IPS-15b (cell line): ENCODE measurements around the gene FERMT2.

ENCODE experiments used
- H3K27me3 ChIP-seq: one replicate; pipeline ENCODE4 v1.6.1; 2013; ENCODE audit warnings: low read length; ENCODE audit not compliant: control insufficient read depth, insufficient read depth
- H3K36me3 ChIP-seq: one replicate; pipeline ENCODE4 v1.6.1; 2013; ENCODE audit warnings: low read length; ENCODE audit not compliant: control insufficient read depth, insufficient read depth
- H3K4me1 ChIP-seq: one replicate; pipeline ENCODE4 v1.6.1; 2013; ENCODE audit warnings: mild to moderate bottlenecking, low read length; ENCODE audit not compliant: control insufficient read depth, insufficient read depth
- H3K4me3 ChIP-seq: one replicate; pipeline ENCODE4 v1.5.1; 2013; ENCODE audit warnings: low read depth, low read length
- H3K9ac ChIP-seq: one replicate; pipeline ENCODE4 v1.6.1; 2013; ENCODE audit warnings: low read depth, mild to moderate bottlenecking, low read length
- H3K9me3 ChIP-seq: one replicate; pipeline ENCODE4 v1.6.1; 2013; ENCODE audit warnings: mild to moderate bottlenecking, low read length; ENCODE audit not compliant: control insufficient read depth, insufficient read depth

The FERMT2 gene

DNA sequence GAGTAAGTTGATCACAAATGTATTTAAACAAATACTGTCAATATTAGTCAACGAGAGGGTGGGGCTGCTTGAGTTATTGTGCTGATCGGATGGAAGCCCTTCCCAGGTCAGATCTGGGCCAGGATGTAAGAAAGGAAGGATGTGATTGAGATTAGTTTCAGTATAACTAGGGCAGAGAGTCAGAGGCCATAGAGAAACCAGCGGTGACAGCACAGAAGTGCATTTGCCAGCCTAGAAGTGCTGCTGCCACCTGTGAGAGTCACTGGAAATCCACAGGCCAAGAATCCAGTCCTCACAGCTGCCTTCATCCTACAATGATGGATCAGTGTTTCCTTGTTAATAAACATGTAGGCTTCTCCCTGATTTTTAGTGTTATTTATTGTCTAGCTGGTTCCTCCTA is 9.8 kb upstream of the FERMT2 start:
- no peak overlapping the region for H3K4me3 ChIP-seq
- no peaks in the 10 kb centered on the region for H3K36me3 ChIP-seq
- H3K4me1 ChIP-seq = peaks cover 4% of the 10 kb centered on the region
- no peaks in the 10 kb centered on the region for H3K9me3 ChIP-seq
- H3K27me3 ChIP-seq = no peaks in the 10 kb centered on the region
- H3K9ac ChIP-seq = no peak overlapping the region

- Histone ChIP-seq H3K9ac (no peak overlapping the region), H3K4me1 (peaks cover 15% of the 10 kb centered on the region), H3K4me3 (no peak overlapping the region), H3K27me3 (no peaks in the 10 kb centered on the region), H3K9me3 (no peaks in the 10 kb centered on the region), H3K36me3 (no peaks in the 10 kb centered on the region)
These were observed 3.7 kb upstream of the FERMT2 start for GRCh38 chr14:52954346-52955214.

GRCh38 chr14:52951681-52952554 is 1.1 kb upstream of the FERMT2 start:
- H3K4me3 ChIP-seq = peak overlapping the region; percentile 67
- H3K4me1 ChIP-seq = peaks cover 24% of the 10 kb centered on the region
- no peaks in the 10 kb centered on the region for H3K27me3 ChIP-seq
- peak overlapping the region; percentile 75 for H3K9ac ChIP-seq
- H3K36me3 ChIP-seq = no peaks in the 10 kb centered on the region
- no peaks in the 10 kb centered on the region for H3K9me3 ChIP-seq

GRCh38 chr14:52950410-52950897 is 396 bp downstream of the FERMT2 start:
- Histone ChIP-seq H3K36me3 (no peaks in the 10 kb centered on the region), H3K27me3 (no peaks in the 10 kb centered on the region), H3K9ac (peak overlapping the region; percentile 85), H3K4me3 (peak overlapping the region; percentile 96), H3K9me3 (no peaks in the 10 kb centered on the region), H3K4me1 (peaks cover 24% of the 10 kb centered on the region)

DNA sequence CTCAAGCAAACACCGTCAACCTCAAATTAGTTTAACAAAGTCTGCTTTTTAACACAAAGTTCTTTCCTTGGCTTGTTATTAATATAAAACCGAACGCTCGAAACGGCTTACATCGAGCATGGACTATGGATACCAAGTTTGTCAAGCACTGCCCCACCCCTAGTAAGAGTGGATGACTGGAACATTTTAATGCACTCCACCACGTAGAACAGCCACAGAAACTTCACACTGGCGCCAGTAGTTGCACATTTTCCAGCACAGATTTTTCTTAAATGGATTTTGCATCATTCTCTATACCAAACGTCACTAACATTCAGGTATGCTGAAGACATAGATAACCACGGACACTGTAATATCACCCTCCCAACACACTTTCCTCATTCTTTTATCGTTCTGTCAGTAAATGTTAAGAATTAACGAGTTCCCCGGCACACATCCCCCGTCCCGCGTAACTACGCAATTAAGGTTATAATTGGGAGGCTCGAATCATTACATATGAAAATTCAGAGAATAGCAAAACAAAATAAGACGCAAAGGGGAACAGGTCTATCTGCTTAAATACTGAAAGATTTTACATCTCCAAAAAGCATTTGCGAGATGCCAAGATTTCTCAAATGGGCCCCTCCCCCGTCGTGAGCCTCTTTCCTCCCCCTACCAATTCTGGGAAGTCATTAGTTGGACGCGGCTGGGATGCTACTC is 990 bp downstream of the FERMT2 start:
- Histone ChIP-seq H3K9ac (peak overlapping the region; percentile 85), H3K36me3 (no peaks in the 10 kb centered on the region), H3K9me3 (no peaks in the 10 kb centered on the region), H3K27me3 (no peaks in the 10 kb centered on the region), H3K4me3 (peak overlapping the region; percentile 96), H3K4me1 (peaks cover 24% of the 10 kb centered on the region)

- H3K4me1 ChIP-seq = peaks cover 18% of the 10 kb centered on the region
- H3K27me3 ChIP-seq = no peaks in the 10 kb centered on the region
- H3K9ac ChIP-seq = no peak overlapping the region
- H3K36me3 ChIP-seq = no peaks in the 10 kb centered on the region
- no peaks in the 10 kb centered on the region for H3K9me3 ChIP-seq
- H3K4me3 ChIP-seq = peak overlapping the region; percentile 96
These were observed 1.6 kb downstream of the FERMT2 start for GRCh38 chr14:52949249-52949648.

DNA sequence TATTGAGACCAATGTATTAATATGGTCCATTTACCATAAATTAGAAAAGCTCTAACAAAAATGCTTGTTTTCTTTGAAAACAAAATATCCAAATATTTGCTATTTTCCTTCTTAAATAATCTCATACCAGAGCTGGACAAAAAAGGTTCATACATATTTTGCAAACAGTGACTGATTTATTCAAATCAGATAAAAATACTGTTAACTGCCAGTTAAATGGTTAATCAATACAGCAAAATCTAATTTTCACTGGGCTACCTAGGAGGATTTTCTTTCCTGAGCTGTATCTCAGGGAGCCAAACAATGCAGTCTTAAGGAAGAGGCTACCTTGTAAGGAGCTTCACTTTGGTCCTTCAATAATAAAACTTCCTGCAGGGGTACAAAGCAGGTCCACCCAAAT is 2.0 kb downstream of the FERMT2 start:
- no peaks in the 10 kb centered on the region for H3K36me3 ChIP-seq
- no peaks in the 10 kb centered on the region for H3K27me3 ChIP-seq
- H3K4me3 ChIP-seq = peak overlapping the region; percentile 96
- H3K4me1 ChIP-seq = peaks cover 18% of the 10 kb centered on the region
- no peaks in the 10 kb centered on the region for H3K9me3 ChIP-seq
- H3K9ac ChIP-seq = no peak overlapping the region

DNA sequence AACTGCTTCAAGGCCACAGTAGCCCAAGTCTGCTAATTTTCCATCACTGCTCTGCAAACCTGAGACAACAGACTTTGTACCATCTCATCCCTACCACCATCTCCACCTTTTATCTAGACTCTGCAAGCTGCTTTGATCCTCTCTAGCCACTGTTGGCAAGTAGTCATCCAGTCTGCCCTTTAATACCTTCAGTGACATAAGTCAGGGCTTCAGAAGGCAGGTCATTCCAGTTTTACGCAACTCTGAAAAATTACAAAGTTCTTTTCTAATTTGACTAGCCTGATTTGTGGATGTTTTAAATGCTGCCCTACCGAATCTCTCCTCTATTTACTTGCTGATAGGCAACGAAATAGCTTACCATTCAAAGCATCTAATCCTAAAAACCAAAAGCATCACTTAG is 2.8 kb downstream of the FERMT2 start:
- Histone ChIP-seq H3K4me1 (peaks cover 18% of the 10 kb centered on the region), H3K9me3 (no peaks in the 10 kb centered on the region), H3K27me3 (no peaks in the 10 kb centered on the region), H3K9ac (no peak overlapping the region), H3K36me3 (no peaks in the 10 kb centered on the region), H3K4me3 (no peak overlapping the region)

GRCh38 chr14:52944254-52944653 is 6.6 kb downstream of the FERMT2 start:
- no peaks in the 10 kb centered on the region for H3K27me3 ChIP-seq
- no peaks in the 10 kb centered on the region for H3K9me3 ChIP-seq
- H3K36me3 ChIP-seq = no peaks in the 10 kb centered on the region
- H3K4me3 ChIP-seq = no peak overlapping the region
- H3K4me1 ChIP-seq = peaks cover 7% of the 10 kb centered on the region
- H3K9ac ChIP-seq = no peak overlapping the region

DNA sequence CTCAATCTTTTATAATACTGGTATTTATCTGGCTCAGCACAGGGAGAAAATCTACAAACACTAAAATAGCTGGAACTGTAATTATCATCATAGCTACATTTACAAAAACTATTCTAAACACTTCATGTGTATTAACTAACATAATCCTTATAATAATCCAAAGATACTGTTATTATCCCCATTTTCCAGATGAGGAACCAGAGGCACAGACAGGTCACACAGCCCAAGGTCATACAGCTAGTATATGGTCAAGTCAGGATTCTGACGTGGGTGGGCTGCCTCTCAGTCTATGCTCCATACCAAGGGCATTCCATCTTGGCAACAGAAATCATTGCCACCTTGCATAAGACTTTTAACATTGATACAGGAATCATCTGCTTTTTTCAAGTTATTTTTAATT is 11.4 kb downstream of the FERMT2 start:
- Histone ChIP-seq H3K4me1 (no peaks in the 10 kb centered on the region), H3K9me3 (no peaks in the 10 kb centered on the region), H3K36me3 (no peaks in the 10 kb centered on the region), H3K4me3 (no peak overlapping the region), H3K9ac (no peak overlapping the region), H3K27me3 (no peaks in the 10 kb centered on the region)

GRCh38 chr14:52937869-52938268 is 13.0 kb downstream of the FERMT2 start:
- Histone ChIP-seq H3K4me3 (no peak overlapping the region), H3K4me1 (no peaks in the 10 kb centered on the region), H3K36me3 (no peaks in the 10 kb centered on the region), H3K9ac (no peak overlapping the region), H3K27me3 (no peaks in the 10 kb centered on the region), H3K9me3 (no peaks in the 10 kb centered on the region)
